ENCODE data around the gene NUBP2. TPM values are rescaled to one million over a fixed set of nuclear protein-coding genes. Genes with fewer than 3 reads are reported as not detected.

NUBP2 gene
- total RNA-seq, 4 donors from 2014 or later = 64.4 to 92.2 (median 80.6) TPM

GRCh38 chr16:1761751-1762150 lies 21.0 kb upstream of the NUBP2 start:
- Histone ChIP-seq H3K4me1 (peaks cover 0 to 12% (median 0%) of the 10 kb centered on the region in 3 donors), H3K27ac (no peak overlapping the region), H3K36me3 (peaks cover 0 to 100% of the 10 kb centered on the region in 2 donors), H3K9me3 (no peaks in the 10 kb centered on the region), H3K4me3 (no peak overlapping the region), H3K27me3 (no peaks in the 10 kb centered on the region)
- 76 to 100% methylated on average over 2 to 3 of the region's 15 CpGs for WGBS, 2 donors (ENCODE audit: low coverage in 1 of 2)
- no peak for TF ChIP-seq POLR2AphosphoS5 (IDR thresholded peaks at IDR 0.05)
- no peak for TF ChIP-seq EP300 (IDR thresholded peaks at IDR 0.05)
- no peak for TF ChIP-seq POLR2A (IDR thresholded peaks at IDR 0.05)
- no peak for TF ChIP-seq CTCF (IDR thresholded peaks at IDR 0.05)
- ATAC-seq = no peak

GRCh38 chr16:1762196-1762878 lies 20.4 kb upstream of the NUBP2 start:
- H3K36me3 ChIP-seq = peaks cover 0 to 100% of the 10 kb centered on the region in 2 donors
- no peak for ATAC-seq
- no peaks in the 10 kb centered on the region for H3K27me3 ChIP-seq
- H3K9me3 ChIP-seq = no peaks in the 10 kb centered on the region
- H3K4me1 ChIP-seq = peaks cover 0 to 12% (median 0%) of the 10 kb centered on the region in 3 donors
- no peak overlapping the region for H3K27ac ChIP-seq
- 92 to 100% methylated on average over 1 to 5 of the region's 30 CpGs for WGBS, 2 donors (ENCODE audit: low coverage in 1 of 2)
- TF ChIP-seq EP300 (IDR thresholded peaks at IDR 0.05) (no peak), POLR2A (IDR thresholded peaks at IDR 0.05) (no peak), CTCF (IDR thresholded peaks at IDR 0.05) (no peak), POLR2AphosphoS5 (IDR thresholded peaks at IDR 0.05) (no peak)
- no peak overlapping the region for H3K4me3 ChIP-seq

- no peak overlapping the region for H3K4me3 ChIP-seq
- H3K4me1 ChIP-seq = peaks cover 0 to 12% (median 0%) of the 10 kb centered on the region in 3 donors
- WGBS, 2 donors (ENCODE audit: low coverage in 1 of 2) = 47% methylated on average over 3 of the region's 24 CpGs; no CpG with 5 or more reads in 1 of the 2 donors
- H3K9me3 ChIP-seq = no peaks in the 10 kb centered on the region
- H3K27ac ChIP-seq = peak overlapping the region in 1 of 4 donors; percentile 33
- H3K27me3 ChIP-seq = no peaks in the 10 kb centered on the region
- no peak for ATAC-seq
- TF ChIP-seq POLR2AphosphoS5 (IDR thresholded peaks at IDR 0.05) (no peak), CTCF (IDR thresholded peaks at IDR 0.05) (no peak), EP300 (IDR thresholded peaks at IDR 0.05) (no peak), POLR2A (IDR thresholded peaks at IDR 0.05) (no peak)
- H3K36me3 ChIP-seq = peaks cover 0 to 100% of the 10 kb centered on the region in 2 donors
Observed at GRCh38 chr16:1762879-1763520, 19.8 kb upstream of the NUBP2 start.

- Histone ChIP-seq H3K4me3 (no peak overlapping the region), H3K27me3 (no peaks in the 10 kb centered on the region), H3K27ac (peak overlapping the region in 2 of 4 donors; percentile 19 to 33), H3K4me1 (peaks cover 0 to 14% (median 0%) of the 10 kb centered on the region in 3 donors), H3K9me3 (no peaks in the 10 kb centered on the region), H3K36me3 (peaks cover 0 to 100% of the 10 kb centered on the region in 2 donors)
- ATAC-seq = peak; percentile 12
- WGBS, 2 donors (ENCODE audit: low coverage in 1 of 2) = 40 to 68% methylated on average over 2 to 20 of the region's 81 CpGs
- peak in 3 of 4 experiments; percentile 30 to 42 (median 41) for TF ChIP-seq CTCF (IDR thresholded peaks at IDR 0.05)
- no peak for TF ChIP-seq POLR2A (IDR thresholded peaks at IDR 0.05)
Observed at GRCh38 chr16:1763521-1764511, 18.9 kb upstream of the NUBP2 start.

Measured in gastroesophageal sphincter (tissue), 4 donors.